ENCODE measurements around the gene TAC1. TPM values are rescaled to one million over a fixed set of nuclear protein-coding genes. Genes with fewer than 3 reads are reported as not detected.

TAC1 gene
- total RNA-seq = not detected
- not detected for polyA plus RNA-seq
- total RNA-seq = not detected

- Histone ChIP-seq H3K4me3 (ENCODE audit: low read length) (no peak within 1 kb of the TSS), H3K27ac (ENCODE audit: low read depth, low read length) (no peak within 1 kb of the TSS), H3K27me3 (ENCODE audit: control insufficient read depth in 2 of 2, insufficient read depth in 2 of 2, low read length in 2 of 2) (peaks cover 4 to 5% of the 10 kb centered on the region in 2 donors), H3K36me3 (ENCODE audit: control insufficient read depth in 2 of 3, insufficient read depth in 3 of 3, low read length in 3 of 3) (no peaks in the 10 kb centered on the region), H3K9me3 (ENCODE audit: control insufficient read depth in 2 of 3, low read length in 3 of 3) (no peaks in the 10 kb centered on the region), H3K4me1 (ENCODE audit: control insufficient read depth in 2 of 2, insufficient read depth in 2 of 2, low read length in 2 of 2) (no peaks in the 10 kb centered on the region)
- ChIA-PET POLR2A (no interaction called here), CTCF (no interaction called here)
- intact Hi-C loops (cut with micrococcal nuclease) = no loop called here
- H3K27ac Mint-ChIP-seq = peak within 1 kb of the TSS in 1 of 9 donors; percentile 9
- peaks cover 51 to 77% (median 70%) of the 10 kb centered on the region in 5 donors for H3K27me3 Mint-ChIP-seq
- peaks cover 0 to 4% (median 0%) of the 10 kb centered on the region in 11 donors for H3K9me3 Mint-ChIP-seq
- DNase-seq (no peak), ATAC-seq (no peak)
- H3K4me3 Mint-ChIP-seq = peak within 1 kb of the TSS in 5 of 10 donors; percentile 6 to 69 (median 65)
- no peaks in the 10 kb centered on the region for H3K36me3 Mint-ChIP-seq
- H3K4me1 Mint-ChIP-seq = peaks cover 6 to 32% (median 19%) of the 10 kb centered on the region in 7 donors
These were observed at the start of gene TAC1 for GRCh38 chr7:97731736-97732564. Gene TAC1 (plus strand): TSS chr7:97732086. CDS start chr7:97732613, 527 bp downstream.

- CTCF ChIA-PET = no interaction called here
- peaks cover 0 to 3% (median 0%) of the 10 kb centered on the region in 11 donors for H3K9me3 Mint-ChIP-seq
- intact Hi-C loops (cut with micrococcal nuclease) = no loop called here
- no peaks in the 10 kb centered on the region for H3K27me3 ChIP-seq (ENCODE audit: control insufficient read depth in 2 of 2, insufficient read depth in 2 of 2, low read length in 2 of 2)
- DNase-seq (no peak), ATAC-seq (no peak)
- no peak overlapping the region for H3K27ac ChIP-seq (ENCODE audit: low read depth, low read length)
- no peaks in the 10 kb centered on the region for H3K9me3 ChIP-seq (ENCODE audit: control insufficient read depth in 2 of 3, low read length in 3 of 3)
- H3K4me1 Mint-ChIP-seq = no peaks in the 10 kb centered on the region
- H3K27me3 Mint-ChIP-seq = peaks cover 0 to 15% (median 4%) of the 10 kb centered on the region in 5 donors
- H3K4me3 ChIP-seq (ENCODE audit: low read length) = no peak overlapping the region
- H3K4me1 ChIP-seq (ENCODE audit: control insufficient read depth in 2 of 2, insufficient read depth in 2 of 2, low read length in 2 of 2) = no peaks in the 10 kb centered on the region
- H3K4me3 Mint-ChIP-seq = no peak overlapping the region
- no peaks in the 10 kb centered on the region for H3K36me3 Mint-ChIP-seq
- no peaks in the 10 kb centered on the region for H3K36me3 ChIP-seq (ENCODE audit: control insufficient read depth in 2 of 3, insufficient read depth in 3 of 3, low read length in 3 of 3)
- POLR2A ChIA-PET = no interaction called here
- H3K27ac Mint-ChIP-seq = no peak overlapping the region
These were observed 45.9 kb upstream of the TAC1 start for GRCh38 chr7:97685952-97686351.

- no peak overlapping the region for H3K4me3 ChIP-seq (ENCODE audit: low read length)
- ChIA-PET CTCF (no interaction called here), POLR2A (no interaction called here)
- H3K4me1 ChIP-seq (ENCODE audit: control insufficient read depth in 2 of 2, insufficient read depth in 2 of 2, low read length in 2 of 2) = no peaks in the 10 kb centered on the region
- intact Hi-C loops (cut with micrococcal nuclease) = no loop called here
- H3K27me3 ChIP-seq (ENCODE audit: control insufficient read depth in 2 of 2, insufficient read depth in 2 of 2, low read length in 2 of 2) = no peaks in the 10 kb centered on the region
- H3K9me3 ChIP-seq (ENCODE audit: control insufficient read depth in 2 of 3, low read length in 3 of 3) = no peaks in the 10 kb centered on the region
- Mint-ChIP-seq H3K4me3 (no peak overlapping the region), H3K4me1 (no peaks in the 10 kb centered on the region), H3K9me3 (peaks cover 0 to 11% (median 2%) of the 10 kb centered on the region in 11 donors), H3K27me3 (peaks cover 0 to 14% (median 7%) of the 10 kb centered on the region in 5 donors), H3K27ac (no peak overlapping the region), H3K36me3 (no peaks in the 10 kb centered on the region)
- H3K27ac ChIP-seq (ENCODE audit: low read depth, low read length) = no peak overlapping the region
- DNase-seq = no peak
- no peaks in the 10 kb centered on the region for H3K36me3 ChIP-seq (ENCODE audit: control insufficient read depth in 2 of 3, insufficient read depth in 3 of 3, low read length in 3 of 3)
- ATAC-seq = no peak
These were observed 38.3 kb upstream of the TAC1 start for GRCh38 chr7:97693586-97693985.

- ChIA-PET CTCF (no interaction called here), POLR2A (no interaction called here)
- no peak for DNase-seq
- Histone ChIP-seq H3K27me3 (ENCODE audit: control insufficient read depth in 2 of 2, insufficient read depth in 2 of 2, low read length in 2 of 2) (no peaks in the 10 kb centered on the region), H3K36me3 (ENCODE audit: control insufficient read depth in 2 of 3, insufficient read depth in 3 of 3, low read length in 3 of 3) (no peaks in the 10 kb centered on the region), H3K27ac (ENCODE audit: low read depth, low read length) (no peak overlapping the region), H3K9me3 (ENCODE audit: control insufficient read depth in 2 of 3, low read length in 3 of 3) (no peaks in the 10 kb centered on the region), H3K4me3 (ENCODE audit: low read length) (no peak overlapping the region), H3K4me1 (ENCODE audit: control insufficient read depth in 2 of 2, insufficient read depth in 2 of 2, low read length in 2 of 2) (no peaks in the 10 kb centered on the region)
- peaks cover 0 to 4% (median 0%) of the 10 kb centered on the region in 5 donors for H3K36me3 Mint-ChIP-seq
- no peak overlapping the region for H3K27ac Mint-ChIP-seq
- intact Hi-C loops (cut with micrococcal nuclease) = no loop called here
- peaks cover 0 to 17% (median 2%) of the 10 kb centered on the region in 11 donors for H3K9me3 Mint-ChIP-seq
- H3K4me3 Mint-ChIP-seq = no peak overlapping the region
- peaks cover 0 to 14% (median 12%) of the 10 kb centered on the region in 5 donors for H3K27me3 Mint-ChIP-seq
- ATAC-seq = no peak
- H3K4me1 Mint-ChIP-seq = no peaks in the 10 kb centered on the region
These were observed 37.5 kb upstream of the TAC1 start for GRCh38 chr7:97694355-97694754.

- Histone ChIP-seq H3K27me3 (ENCODE audit: control insufficient read depth in 2 of 2, insufficient read depth in 2 of 2, low read length in 2 of 2) (no peaks in the 10 kb centered on the region), H3K4me3 (ENCODE audit: low read length) (no peak overlapping the region), H3K27ac (ENCODE audit: low read depth, low read length) (no peak overlapping the region), H3K4me1 (ENCODE audit: control insufficient read depth in 2 of 2, insufficient read depth in 2 of 2, low read length in 2 of 2) (no peaks in the 10 kb centered on the region), H3K9me3 (ENCODE audit: control insufficient read depth in 2 of 3, low read length in 3 of 3) (no peaks in the 10 kb centered on the region), H3K36me3 (ENCODE audit: control insufficient read depth in 2 of 3, insufficient read depth in 3 of 3, low read length in 3 of 3) (no peaks in the 10 kb centered on the region)
- H3K27me3 Mint-ChIP-seq = peaks cover 0 to 14% (median 7%) of the 10 kb centered on the region in 5 donors
- peaks cover 0 to 26% (median 4%) of the 10 kb centered on the region in 11 donors for H3K9me3 Mint-ChIP-seq
- no peaks in the 10 kb centered on the region for H3K4me1 Mint-ChIP-seq
- intact Hi-C loops (cut with micrococcal nuclease) = no loop called here
- POLR2A ChIA-PET = no interaction called here
- no peak for ATAC-seq
- DNase-seq = no peak
- H3K27ac Mint-ChIP-seq = no peak overlapping the region
- H3K4me3 Mint-ChIP-seq = no peak overlapping the region
- peaks cover 0 to 4% (median 0%) of the 10 kb centered on the region in 5 donors for H3K36me3 Mint-ChIP-seq
- CTCF ChIA-PET = no interaction called here
These were observed 34.5 kb upstream of the TAC1 start for GRCh38 chr7:97697396-97697795.

- Mint-ChIP-seq H3K27me3 (peaks cover 0 to 17% (median 14%) of the 10 kb centered on the region in 5 donors), H3K4me3 (no peak overlapping the region), H3K9me3 (peaks cover 0 to 16% (median 0%) of the 10 kb centered on the region in 11 donors), H3K27ac (no peak overlapping the region), H3K36me3 (no peaks in the 10 kb centered on the region), H3K4me1 (no peaks in the 10 kb centered on the region)
- Histone ChIP-seq H3K9me3 (ENCODE audit: control insufficient read depth in 2 of 3, low read length in 3 of 3) (no peaks in the 10 kb centered on the region), H3K36me3 (ENCODE audit: control insufficient read depth in 2 of 3, insufficient read depth in 3 of 3, low read length in 3 of 3) (no peaks in the 10 kb centered on the region), H3K4me3 (ENCODE audit: low read length) (no peak overlapping the region), H3K27ac (ENCODE audit: low read depth, low read length) (no peak overlapping the region), H3K4me1 (ENCODE audit: control insufficient read depth in 2 of 2, insufficient read depth in 2 of 2, low read length in 2 of 2) (no peaks in the 10 kb centered on the region), H3K27me3 (ENCODE audit: control insufficient read depth in 2 of 2, insufficient read depth in 2 of 2, low read length in 2 of 2) (no peaks in the 10 kb centered on the region)
- intact Hi-C loops (cut with micrococcal nuclease) = no loop called here
- no peak for DNase-seq
- ChIA-PET CTCF (no interaction called here), POLR2A (no interaction called here)
- no peak for ATAC-seq
These were observed 9.5 kb upstream of the TAC1 start for GRCh38 chr7:97722386-97722785.

Data from naive thymus-derived CD4-positive, alpha-beta T cell (primary cell).